Liver (tissue), 9 donors: ENCODE data around the gene CYSRT1. TPM values are rescaled to one million over a fixed set of nuclear protein-coding genes. Genes with fewer than 3 reads are reported as not detected.

Experiments
- DNase-seq: peaks from one replicate; pipeline ENCODE4 v3.0.0-alpha.2; 2017; ENCODE audit warnings: low spot score
- H3K27ac ChIP-seq, 2 donors: one replicate each; pipeline ENCODE4 v1.7.0; 2013; ENCODE audit warnings: inconsistent platforms in 2 of 2, low read length in 2 of 2, control low read depth in 1 of 2, low read depth in 1 of 2, mild to moderate bottlenecking in 1 of 2
- H3K27me3 ChIP-seq, 4 donors: one replicate each; pipeline versions ENCODE4 v1.6.1 to v1.7.0; 2013; ENCODE audit warnings: low read length in 3 of 4, inconsistent platforms in 1 of 4, mild to moderate bottlenecking in 1 of 4, moderate library complexity in 1 of 4; ENCODE audit not compliant: control insufficient read depth in 4 of 4, insufficient read depth in 4 of 4
- H3K36me3 ChIP-seq, 4 donors: one replicate each; pipeline versions ENCODE4 v1.6.1 to v1.7.0; 2013; ENCODE audit warnings: low read length in 3 of 4, mild to moderate bottlenecking in 3 of 4, low read depth in 1 of 4, moderate library complexity in 1 of 4; ENCODE audit not compliant: control insufficient read depth in 4 of 4, insufficient read depth in 3 of 4
- H3K4me1 ChIP-seq, 4 donors: one replicate each; pipeline versions ENCODE4 v1.6.1 to v1.7.0; 2013; ENCODE audit warnings: low read length in 3 of 4, mild to moderate bottlenecking in 3 of 4, moderate library complexity in 1 of 4; ENCODE audit not compliant: control insufficient read depth in 4 of 4, insufficient read depth in 4 of 4
- H3K4me3 ChIP-seq, 3 donors: one replicate each; pipeline versions ENCODE4 v1.6.1 to v1.7.0; 2013; ENCODE audit warnings: low read length in 3 of 3, control low read depth in 1 of 3, low read depth in 1 of 3, mild to moderate bottlenecking in 1 of 3
- H3K9ac ChIP-seq, 2 donors: one replicate each; pipeline ENCODE4 v1.7.0; 2013; ENCODE audit warnings: low read length in 2 of 2, mild to moderate bottlenecking in 2 of 2, moderate library complexity in 2 of 2, control low read depth in 1 of 2, low read depth in 1 of 2
- H3K9me3 ChIP-seq, 4 donors: one replicate each; pipeline versions ENCODE4 v1.6.1 to v1.7.0; 2013; ENCODE audit warnings: low read length in 3 of 4; ENCODE audit not compliant: control insufficient read depth in 4 of 4
- ATF3 ChIP-seq: IDR thresholded peaks from 2 replicates; pipeline ENCODE4 v1.6.1; 2016; ENCODE audit warnings: antibody characterized with exemption
- CTCF ChIP-seq: fragments of 150-350 bp; IDR thresholded peaks from 2 replicates; pipeline ENCODE4 v1.5.1; 2017; ENCODE audit warnings: improper control_type of control experiment, low read depth, low read length; ENCODE audit not compliant: missing input control
- FOXA1 ChIP-seq: IDR thresholded peaks from 2 replicates; pipeline ENCODE4 v1.6.1; 2016; ENCODE audit warnings: antibody characterized with exemption
- FOXA2 ChIP-seq: IDR thresholded peaks from 2 replicates; pipeline ENCODE4 v1.6.1; 2016; ENCODE audit warnings: antibody characterized with exemption
- GABPA ChIP-seq, 2 donors: IDR thresholded peaks in 1 of 2; conservative IDR thresholded peaks in 1 of 2; 2 replicates each; pipeline ENCODE4 v1.6.1; 2016; ENCODE audit warnings: antibody characterized with exemption in 2 of 2, mild to moderate bottlenecking in 1 of 2, moderate library complexity in 1 of 2
- HNF4A ChIP-seq, 2 donors: conservative IDR thresholded peaks; 2 replicates each; pipeline ENCODE4 v1.6.1; 2016; ENCODE audit warnings: antibody characterized with exemption in 2 of 2, mild to moderate bottlenecking in 2 of 2
- JUND ChIP-seq, 2 donors: IDR thresholded peaks; 2 replicates each; pipeline ENCODE4 v1.6.1; 2016; ENCODE audit warnings: antibody characterized with exemption in 2 of 2
- RAD21 ChIP-seq, 2 donors: IDR thresholded peaks; 2 replicates each; pipeline ENCODE4 v1.6.1; 2016; ENCODE audit warnings: antibody characterized with exemption in 2 of 2, mild to moderate bottlenecking in 2 of 2
- YY1 ChIP-seq: IDR thresholded peaks from 2 replicates; pipeline ENCODE4 v1.6.1; 2016; ENCODE audit warnings: antibody characterized with exemption, mild to moderate bottlenecking
- WGBS: extraction: QIAGEN DNeasy Blood & Tissue Kit; methylation state at CpG from one replicate; pipeline ENCODE4 v1.1.7; 2013; 5-methylcytosine and 5-hydroxymethylcytosine counted together
- polyA plus RNA-seq, 2 donors: library from polyadenylated mRNA; stranded (reverse) in 1 of 2; unstranded in 1 of 2; fragments of 200-250 nt in 1 of 2; fragments of >200 nt in 1 of 2; fragmentation: Nextera tagmentation in 1 of 2; extraction: Ambion mirVana in 1 of 2; gene quantifications; one replicate each; pipeline versions ENCODE4 v1.2.1 to v1.2.3, GENCODE V29; 2013 to 2015
- total RNA-seq, 2 donors: library from RNA; depleted of rRNA; stranded (reverse); fragments of >200 nt; gene quantifications; one replicate each; pipeline ENCODE4 v1.2.3, GENCODE V29; 2014
- TF ChIP-seq, protein P1 (sequence below): IDR thresholded peaks from 2 replicates; pipeline ENCODE4 v1.6.1; 2016; ENCODE audit warnings: antibody characterized with exemption
- donor health status: healthy.
- donor health status: healthy.
- donor health status: healthy.
- donor health status: healthy.
- donor health status: healthy.

CYSRT1 gene
- total and polyA plus RNA-seq, 4 donors: 0.14 to 0.50 (median 0.20) TPM

DNA sequence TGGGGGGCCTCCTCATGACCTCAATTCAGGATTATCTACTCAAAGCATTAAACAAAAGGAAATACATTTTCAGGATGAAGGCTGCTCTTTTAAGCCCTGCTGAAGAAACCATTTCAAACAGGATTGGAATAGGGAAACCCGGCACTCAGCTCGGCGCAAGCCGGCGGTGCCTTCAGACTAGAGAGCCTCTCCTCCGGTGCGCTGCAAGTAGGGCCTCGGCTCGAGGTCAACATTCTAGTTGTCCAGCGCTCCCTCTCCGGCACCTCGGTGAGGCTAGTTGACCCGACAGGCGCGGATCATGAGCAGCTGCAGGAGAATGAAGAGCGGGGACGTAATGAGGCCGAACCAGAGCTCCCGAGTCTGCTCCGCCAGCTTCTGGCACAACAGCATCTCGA is 20.2 kb upstream of the CYSRT1 start:
- Histone ChIP-seq H3K9me3 (no peaks in the 10 kb centered on the region), H3K27me3 (no peaks in the 10 kb centered on the region), H3K4me3 (peak overlapping the region; percentile 90 to 98 (median 96)), H3K36me3 (peaks cover 0 to 5% (median 0%) of the 10 kb centered on the region in 4 donors), H3K4me1 (peaks cover 25 to 62% (median 55%) of the 10 kb centered on the region in 4 donors), H3K9ac (peak overlapping the region; percentile 29 to 82), H3K27ac (peak overlapping the region in 1 of 2 donors; percentile 45)
- WGBS: 11% methylated on average over 21 of the region's 21 CpGs
- TF ChIP-seq HNF4A (conservative IDR thresholded peaks at IDR 0.05) (no peak), ATF3 (no peak), FOXA1 (no peak), CTCF (no peak), JUND (IDR thresholded peaks at IDR 0.05) (no peak)
- TF ChIP-seq, protein P1, sequence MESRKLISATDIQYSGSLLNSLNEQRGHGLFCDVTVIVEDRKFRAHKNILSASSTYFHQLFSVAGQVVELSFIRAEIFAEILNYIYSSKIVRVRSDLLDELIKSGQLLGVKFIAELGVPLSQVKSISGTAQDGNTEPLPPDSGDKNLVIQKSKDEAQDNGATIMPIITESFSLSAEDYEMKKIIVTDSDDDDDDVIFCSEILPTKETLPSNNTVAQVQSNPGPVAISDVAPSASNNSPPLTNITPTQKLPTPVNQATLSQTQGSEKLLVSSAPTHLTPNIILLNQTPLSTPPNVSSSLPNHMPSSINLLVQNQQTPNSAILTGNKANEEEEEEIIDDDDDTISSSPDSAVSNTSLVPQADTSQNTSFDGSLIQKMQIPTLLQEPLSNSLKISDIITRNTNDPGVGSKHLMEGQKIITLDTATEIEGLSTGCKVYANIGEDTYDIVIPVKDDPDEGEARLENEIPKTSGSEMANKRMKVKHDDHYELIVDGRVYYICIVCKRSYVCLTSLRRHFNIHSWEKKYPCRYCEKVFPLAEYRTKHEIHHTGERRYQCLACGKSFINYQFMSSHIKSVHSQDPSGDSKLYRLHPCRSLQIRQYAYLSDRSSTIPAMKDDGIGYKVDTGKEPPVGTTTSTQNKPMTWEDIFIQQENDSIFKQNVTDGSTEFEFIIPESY: no peak
- no peak for DNase-seq

DNA sequence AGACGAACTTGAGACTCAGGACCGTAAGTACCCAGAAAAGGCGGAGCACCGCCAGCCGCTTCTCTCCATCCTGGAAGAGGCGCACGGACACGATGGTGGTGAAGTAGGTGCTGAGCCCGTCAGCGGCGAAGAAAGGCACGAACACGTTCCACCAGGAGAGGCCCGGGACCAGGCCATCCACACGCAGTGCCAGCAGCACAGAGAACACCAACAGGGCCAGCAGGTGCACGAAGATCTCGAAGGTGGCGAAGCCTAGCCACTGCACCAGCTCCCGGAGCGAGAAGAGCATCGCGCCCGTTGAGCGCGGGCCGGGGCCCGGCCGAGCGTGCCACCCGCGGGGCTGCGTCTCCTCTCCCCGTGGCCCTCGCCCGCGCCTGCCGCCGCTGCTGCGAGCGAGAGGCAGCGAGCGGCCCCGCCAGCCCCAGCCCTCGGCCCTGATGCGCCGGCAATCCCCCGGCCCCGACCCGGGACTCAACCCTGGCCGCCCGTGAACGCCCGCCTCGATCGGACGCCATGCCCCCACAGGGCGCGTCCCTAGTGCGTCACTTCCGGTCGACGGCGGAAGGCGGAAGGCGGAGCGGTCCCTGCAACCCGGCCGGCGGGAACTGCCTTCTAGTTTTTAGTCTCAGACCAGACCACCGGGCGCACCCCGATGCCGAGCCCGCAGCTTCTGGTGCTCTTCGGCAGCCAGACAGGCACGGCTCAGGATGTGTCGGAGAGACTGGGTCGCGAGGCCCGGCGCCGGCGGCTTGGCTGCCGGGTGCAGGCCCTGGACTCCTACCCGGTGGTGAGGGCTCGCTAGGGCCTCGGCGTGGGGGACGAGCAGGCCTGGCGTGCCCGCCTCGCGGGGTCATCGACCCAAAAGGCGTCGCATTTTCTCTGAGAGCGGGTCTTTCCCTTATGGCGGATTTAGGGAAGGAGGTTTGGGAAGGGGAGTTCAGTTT is 19.6 kb upstream of the CYSRT1 start, which contains the start of the genes NDOR1 and TMEM203:
TSS of gene NDOR1 (plus strand) at position 575 of the 944 bp plus-strand sequence. CDS start at position 653, 78 bp downstream.
TSS of gene TMEM203 (minus strand) at position 523 of the 944 bp plus-strand sequence. CDS start at position 289, 234 bp downstream.
- DNase-seq: peak; percentile 95
- Histone ChIP-seq H3K9me3 (no peaks in the 10 kb centered on the region), H3K4me3 (peak within 1 kb of the TSS; percentile 90 to 98 (median 96)), H3K27me3 (no peaks in the 10 kb centered on the region), H3K27ac (peak within 1 kb of the TSS; percentile 45 to 73), H3K36me3 (peaks cover 0 to 5% (median 0%) of the 10 kb centered on the region in 4 donors), H3K9ac (peak within 1 kb of the TSS; percentile 64 to 82), H3K4me1 (peaks cover 25 to 62% (median 55%) of the 10 kb centered on the region in 4 donors)
- TF ChIP-seq YY1 (peak; percentile 94), GABPA (IDR thresholded peaks at IDR 0.05 in 1 of 2, conservative IDR thresholded peaks at IDR 0.05 in 1 of 2) (peak; percentile 84 to 96), FOXA2 (no peak), CTCF (peak; percentile 4), RAD21 (IDR thresholded peaks at IDR 0.05) (peak in 1 of 2 donors; percentile 16), ATF3 (no peak)
- under 1% methylated on average over 98 of the region's 98 CpGs for WGBS
